H9 (cell line): ENCODE results near the gene GLT6D1. TPM values are rescaled to one million over a fixed set of nuclear protein-coding genes. Genes with fewer than 3 reads are reported as not detected.

Source experiments
- DNase-seq: peaks from one replicate; pipeline ENCODE4 v3.0.0-alpha.2; 2017
- H2AFZ ChIP-seq: one replicate; pipeline ENCODE4 v1.6.1; 2013; ENCODE audit warnings: mild to moderate bottlenecking, low read length, control low read depth, moderate library complexity
- H2AK5ac ChIP-seq: 2 replicates; pipeline ENCODE4 v1.6.1; 2013; ENCODE audit warnings: low read length, control low read depth, mixed read lengths; ENCODE audit not compliant: insufficient read length
- H2BK120ac ChIP-seq: one replicate; pipeline ENCODE4 v1.6.1; 2013; ENCODE audit warnings: low read depth, mild to moderate bottlenecking, low read length, control low read depth, inconsistent platforms; ENCODE audit not compliant: poor library complexity, severe bottlenecking
- H2BK12ac ChIP-seq: 2 replicates; pipeline ENCODE4 v1.6.1; 2013; ENCODE audit warnings: low read length, control low read depth, mixed read lengths, low read depth; ENCODE audit not compliant: insufficient read length
- H2BK15ac ChIP-seq: 2 replicates; pipeline ENCODE4 v1.6.1; 2013; ENCODE audit warnings: low read depth, low read length, control low read depth
- H2BK20ac ChIP-seq: one replicate; pipeline ENCODE4 v1.6.1; 2013; ENCODE audit warnings: low read depth, mild to moderate bottlenecking, low read length, control low read depth, inconsistent platforms; ENCODE audit not compliant: poor library complexity, severe bottlenecking
- H2BK5ac ChIP-seq: 2 replicates; pipeline ENCODE4 v1.6.1; 2013; ENCODE audit warnings: low read length, control low read depth, mixed read lengths; ENCODE audit not compliant: insufficient read length
- H3K14ac ChIP-seq: 2 replicates; pipeline ENCODE4 v1.6.1; 2013; ENCODE audit warnings: low read length, control low read depth; ENCODE audit not compliant: insufficient read depth
- H3K18ac ChIP-seq: 2 replicates; pipeline ENCODE4 v1.6.1; 2013; ENCODE audit warnings: low read depth, mild to moderate bottlenecking, mixed read lengths, low read length, control low read depth; ENCODE audit not compliant: insufficient read length
- H3K23ac ChIP-seq: 2 replicates; pipeline ENCODE4 v1.6.1; 2013; ENCODE audit warnings: low read length, control low read depth, mixed read lengths, low read depth; ENCODE audit not compliant: insufficient read length
- H3K23me2 ChIP-seq: 2 replicates; pipeline ENCODE4 v1.6.1; 2013; ENCODE audit warnings: low read depth, mild to moderate bottlenecking, mixed read lengths, low read length, control low read depth; ENCODE audit not compliant: insufficient read length, poor library complexity, severe bottlenecking
- H3K27ac ChIP-seq: 2 replicates; pipeline ENCODE4 v1.5.1; 2013; ENCODE audit warnings: low read length, control low read depth, mixed read lengths, low read depth; ENCODE audit not compliant: insufficient read length
- H3K27me3 ChIP-seq: 2 replicates; pipeline ENCODE4 v1.6.1; 2013; ENCODE audit warnings: low read length, control low read depth, inconsistent platforms; ENCODE audit not compliant: insufficient read depth
- H3K4ac ChIP-seq: 2 replicates; pipeline ENCODE4 v1.6.1; 2013; ENCODE audit warnings: low read depth, mild to moderate bottlenecking, control low read depth, inconsistent platforms, low read length, moderate library complexity
- H3K4me1 ChIP-seq: 2 replicates; pipeline ENCODE4 v1.6.1; 2013; ENCODE audit warnings: low read length, control low read depth, inconsistent platforms; ENCODE audit not compliant: insufficient read depth
- H3K4me2 ChIP-seq: 2 replicates; pipeline ENCODE4 v1.6.1; 2013; ENCODE audit warnings: low read length, control low read depth, mixed read lengths; ENCODE audit not compliant: insufficient read length, insufficient read depth
- H3K56ac ChIP-seq: 2 replicates; pipeline ENCODE4 v1.6.1; 2013; ENCODE audit warnings: low read depth, mild to moderate bottlenecking, mixed read lengths, low read length, control low read depth; ENCODE audit not compliant: insufficient read length
- H3K79me1 ChIP-seq: 2 replicates; pipeline ENCODE4 v1.6.1; 2013; ENCODE audit warnings: low read depth, mild to moderate bottlenecking, moderate library complexity, low read length, control low read depth, inconsistent platforms; ENCODE audit not compliant: insufficient read depth, poor library complexity, severe bottlenecking
- H3K79me2 ChIP-seq: 2 replicates; pipeline ENCODE4 v1.6.1; 2013; ENCODE audit warnings: low read length, control low read depth, inconsistent platforms; ENCODE audit not compliant: insufficient read depth
- H3K9ac ChIP-seq: 2 replicates; pipeline ENCODE4 v1.6.1; 2013; ENCODE audit warnings: low read length, control low read depth, mixed read lengths; ENCODE audit not compliant: insufficient read length; ENCODE audit errors: extremely low read depth
- H3K9me3 ChIP-seq: one replicate; pipeline ENCODE4 v1.6.1; 2013; ENCODE audit warnings: low read depth, low read length, inconsistent platforms; ENCODE audit not compliant: control insufficient read depth
- H3T11ph ChIP-seq: one replicate; pipeline ENCODE4 v1.6.1; 2013; ENCODE audit warnings: mild to moderate bottlenecking, low read length, control low read depth, inconsistent platforms
- H4K20me1 ChIP-seq: one replicate; pipeline ENCODE4 v1.6.1; 2013; ENCODE audit not compliant: control insufficient read depth, insufficient read length, insufficient read depth
- H4K5ac ChIP-seq: 2 replicates; pipeline ENCODE4 v1.6.1; 2013; ENCODE audit warnings: low read depth, mild to moderate bottlenecking, mixed read lengths, low read length, control low read depth; ENCODE audit not compliant: insufficient read length
- H4K8ac ChIP-seq: replicated peaks from 2 replicates; pipeline ENCODE4 v1.6.1; 2013; ENCODE audit warnings: low read length, control low read depth, mixed read lengths, low read depth; ENCODE audit not compliant: insufficient read length
- H4K91ac ChIP-seq: 2 replicates; pipeline ENCODE4 v1.6.1; 2013; ENCODE audit warnings: low read depth, mild to moderate bottlenecking, moderate library complexity, mixed read lengths, low read length, control low read depth; ENCODE audit not compliant: insufficient read length
- H3K27ac Mint-ChIP-seq, 3 experiments: 2 replicates in 2 of 3; 3 replicates in 1 of 3; pipeline ENCODE4 v1.8.0; 2020 to 2021; ENCODE audit warnings: mixed read lengths in 3 of 3, mild to moderate bottlenecking in 1 of 3, moderate library complexity in 1 of 3
- H3K27me3 Mint-ChIP-seq: 2 replicates; pipeline ENCODE4 v1.8.0; 2021; ENCODE audit warnings: low read depth, mild to moderate bottlenecking, moderate library complexity, mixed read lengths
- H3K36me3 Mint-ChIP-seq, 3 experiments: 2 replicates in 2 of 3; 3 replicates in 1 of 3; pipeline ENCODE4 v1.8.0; 2020 to 2021; ENCODE audit warnings: low read depth in 3 of 3, mixed read lengths in 3 of 3; ENCODE audit not compliant: insufficient read depth in 1 of 3
- H3K4me1 Mint-ChIP-seq, 2 experiments: 2 replicates each; pipeline ENCODE4 v1.8.0; 2020; ENCODE audit warnings: mixed read lengths in 2 of 2
- H3K4me3 Mint-ChIP-seq, 2 experiments: 2 replicates in 1 of 2; 3 replicates in 1 of 2; pipeline ENCODE4 v1.8.0; 2020 to 2021; ENCODE audit warnings: mild to moderate bottlenecking in 2 of 2, mixed read lengths in 2 of 2, moderate library complexity in 1 of 2
- H3K9me3 Mint-ChIP-seq, 2 experiments: 2 replicates in 1 of 2; 3 replicates in 1 of 2; pipeline ENCODE4 v1.8.0; 2020; ENCODE audit warnings: mild to moderate bottlenecking in 2 of 2, mixed read lengths in 2 of 2, moderate library complexity in 1 of 2
- CTCF ChIP-seq: fragments of 200-600 bp; sonication (generic); conservative IDR thresholded peaks from 3 replicates; pipeline ENCODE4 v1.8.0; 2021; ENCODE audit warnings: antibody characterized with exemption, mild to moderate bottlenecking
- WGBS: extraction: QIAGEN DNeasy Blood & Tissue Kit; methylation state at CpG from one replicate; pipeline ENCODE4 v1.1.7; 2013; ENCODE audit warnings: missing lambda C conversion rate, low lambda C conversion rate, mixed read lengths; ENCODE audit not compliant: insufficient read length; ENCODE audit errors: extremely low coverage; 5-methylcytosine and 5-hydroxymethylcytosine counted together
- total RNA-seq: library from RNA; stranded (reverse); gene quantifications from 2 replicates; pipeline ENCODE4 v1.2.1, GENCODE V29; 2021

Gene GLT6D1
- total RNA-seq, 1 experiment from 2014 or later, result not detected

- no peak overlapping the region for H3K9ac ChIP-seq
- H3T11ph ChIP-seq, result no peak overlapping the region
- no peak overlapping the region for H3K27ac ChIP-seq
- peaks cover 18% of the 10 kb centered on the region for H3K27me3 Mint-ChIP-seq
- H2BK5ac ChIP-seq, result no peak overlapping the region
- no peak overlapping the region for H3K18ac ChIP-seq
- no peak overlapping the region for H2AFZ ChIP-seq
- no peak for DNase-seq
- no peak overlapping the region for H4K91ac ChIP-seq
- H2BK12ac ChIP-seq, result no peak overlapping the region
- no peak overlapping the region for H3K4me3 Mint-ChIP-seq
- H2AK5ac ChIP-seq, result no peak overlapping the region
- H4K8ac ChIP-seq, result no peak overlapping the region
- H3K14ac ChIP-seq, result no peak overlapping the region
- no peak overlapping the region for H3K4ac ChIP-seq
- H3K27me3 ChIP-seq, result no peaks in the 10 kb centered on the region
- H3K27ac Mint-ChIP-seq, result no peak overlapping the region
- H3K36me3 Mint-ChIP-seq, result peaks cover 8 to 38% (median 18%) of the 10 kb centered on the region in 3 experiments; a peak in 6 of 7 replicates
- H3K4me1 ChIP-seq, result no peaks in the 10 kb centered on the region
- H2BK15ac ChIP-seq, result no peak overlapping the region
- peaks cover 39 to 42% of the 10 kb centered on the region in 2 experiments for H3K9me3 Mint-ChIP-seq
- peaks cover 4% of the 10 kb centered on the region for H3K9me3 ChIP-seq
- no peaks in the 10 kb centered on the region for H3K79me2 ChIP-seq
- no peak overlapping the region for H3K23ac ChIP-seq
- peaks cover 8 to 9% of the 10 kb centered on the region in 2 experiments for H3K4me1 Mint-ChIP-seq
- H3K56ac ChIP-seq, result no peak overlapping the region
- H2BK20ac ChIP-seq, result no peak overlapping the region
- H4K5ac ChIP-seq, result no peak overlapping the region
- H2BK120ac ChIP-seq, result no peak overlapping the region
- no CpG with 5 or more reads among the region's 10 CpGs for WGBS
- no peak for TF ChIP-seq CTCF
- H3K79me1 ChIP-seq, result no peaks in the 10 kb centered on the region
- H3K23me2 ChIP-seq, result no peaks in the 10 kb centered on the region
- no peak overlapping the region for H3K4me2 ChIP-seq
- no peaks in the 10 kb centered on the region for H4K20me1 ChIP-seq
Measured at GRCh38 chr9:135632841-135633240, 6.5 kb downstream of the GLT6D1 start.
